Fibroblast of lung (primary cell): Measurements from ENCODE around the gene C11orf52. TPM values are rescaled to one million over a fixed set of nuclear protein-coding genes. Genes with fewer than 3 reads are reported as not detected.

ENCODE experiments used
- DNase-seq, 2 donors: peaks; one replicate each; pipeline versions ENCODE4 v3.0.0 to v3.0.0-alpha.2; 2010; ENCODE audit warnings: low read depth in 2 of 2
- H2AFZ ChIP-seq: 2 replicates; pipeline ENCODE4 v1.5.1; 2012; ENCODE audit warnings: low read length, control low read depth, inconsistent platforms
- H3K27ac ChIP-seq: 2 replicates; pipeline ENCODE4 v1.5.1; 2011; ENCODE audit warnings: low read length, control low read depth; ENCODE audit not compliant: insufficient read depth
- H3K27me3 ChIP-seq: 2 replicates; pipeline ENCODE4 v1.5.1; 2011; ENCODE audit warnings: mild to moderate bottlenecking, low read length; ENCODE audit not compliant: control insufficient read depth, insufficient read depth
- H3K36me3 ChIP-seq: 2 replicates; pipeline ENCODE4 v1.5.1; 2011; ENCODE audit warnings: low read length; ENCODE audit not compliant: control insufficient read depth, insufficient read depth
- H3K4me1 ChIP-seq: 2 replicates; pipeline ENCODE4 v1.5.1; 2011; ENCODE audit warnings: low read length; ENCODE audit not compliant: control insufficient read depth, insufficient read depth; ENCODE audit errors: extremely low read depth
- H3K4me2 ChIP-seq: 2 replicates; pipeline ENCODE4 v1.5.1; 2011; ENCODE audit warnings: low read length, control low read depth; ENCODE audit not compliant: insufficient read depth; ENCODE audit errors: extremely low read depth
- H3K4me3 ChIP-seq, 4 experiments: fragments of 200-600 bp in 1 of 4; sonication (generic) in 1 of 4; replicated peaks in 1 of 4; 2 replicates each; pipeline ENCODE4 v1.5.1; 2011 to 2016; ENCODE audit warnings: low read length in 4 of 4, low read depth in 3 of 4, mild to moderate bottlenecking in 3 of 4, control low read depth in 2 of 4, inconsistent platforms in 1 of 4, mixed read lengths in 1 of 4; ENCODE audit not compliant: insufficient read depth in 1 of 4; ENCODE audit errors: control extremely low read depth in 1 of 4
- H3K79me2 ChIP-seq: 2 replicates; pipeline ENCODE4 v1.5.1; 2012; ENCODE audit warnings: mild to moderate bottlenecking, low read length, inconsistent platforms; ENCODE audit not compliant: control insufficient read depth, insufficient read depth
- H3K9ac ChIP-seq: 2 replicates; pipeline ENCODE4 v1.5.1; 2011; ENCODE audit warnings: mild to moderate bottlenecking, low read length, control low read depth; ENCODE audit not compliant: insufficient read depth
- H3K9me3 ChIP-seq: 2 replicates; pipeline ENCODE4 v1.5.1; 2012; ENCODE audit warnings: low read depth, low read length; ENCODE audit not compliant: control insufficient read depth, insufficient read depth
- H4K20me1 ChIP-seq: 2 replicates; pipeline ENCODE4 v1.5.1; 2011; ENCODE audit warnings: low read length; ENCODE audit not compliant: control insufficient read depth, insufficient read depth; ENCODE audit errors: extremely low read depth
- CTCF ChIP-seq, 2 donors: IDR thresholded peaks in 1 of 2; conservative IDR thresholded peaks in 1 of 2; 1 replicate in 1 of 2; 2 replicates in 1 of 2; pipeline ENCODE4 v1.5.1; 2011 to 2012; ENCODE audit warnings: low read length in 2 of 2, control low read depth in 1 of 2, inconsistent platforms in 1 of 2, low read depth in 1 of 2, mild to moderate bottlenecking in 1 of 2
- EZH2 ChIP-seq: IDR thresholded peaks from 2 replicates; pipeline ENCODE4 v1.5.1; 2012; ENCODE audit warnings: low read length, control low read depth, mild to moderate bottlenecking; ENCODE audit errors: missing control alignments
- polyA plus RNA-seq, 2 donors: library from polyadenylated mRNA; depleted of rRNA in 1 of 2; stranded (reverse) in 1 of 2; unstranded in 1 of 2; fragments of >200 nt; gene quantifications; 2 replicates each; pipeline ENCODE4 v1.2.1, GENCODE V29; 2011 to 2012; ENCODE audit warnings: missing spikeins in 1 of 2
- total RNA-seq: library from RNA; depleted of rRNA; stranded (reverse); fragments of >200 nt; gene quantifications from 2 replicates; pipeline ENCODE4 v1.2.1, GENCODE V29; 2014

C11orf52 gene
- total and polyA plus RNA-seq, 2 donors (not counting 1 experiment from before 2014, with no cell fraction given) = 0.99 to 1.3 TPM

- no peak overlapping the region for H3K4me3 ChIP-seq
- H3K4me1 ChIP-seq = no peaks in the 10 kb centered on the region
- H3K27ac ChIP-seq = no peak overlapping the region
- H3K9ac ChIP-seq = no peak overlapping the region
- TF ChIP-seq CTCF (conservative IDR thresholded peaks at IDR 0.05 in 1 of 2, IDR thresholded peaks at IDR 0.05 in 1 of 2; ENCODE audit: low read depth in 1 of 2, low read length in 2 of 2) (no peak), EZH2 (no peak)
- no peak overlapping the region for H3K4me2 ChIP-seq
- DNase-seq = no peak
- no peaks in the 10 kb centered on the region for H3K36me3 ChIP-seq
- no peaks in the 10 kb centered on the region for H3K79me2 ChIP-seq
- H4K20me1 ChIP-seq = no peaks in the 10 kb centered on the region
- no peaks in the 10 kb centered on the region for H3K9me3 ChIP-seq
- no peak overlapping the region for H2AFZ ChIP-seq
- H3K27me3 ChIP-seq = no peaks in the 10 kb centered on the region
Measured at GRCh38 chr11:111969344-111969743, 50.6 kb downstream of the C11orf52 start.

GRCh38 chr11:111974446-111974845 is 55.7 kb downstream of the C11orf52 start:
- TF ChIP-seq CTCF (conservative IDR thresholded peaks at IDR 0.05 in 1 of 2, IDR thresholded peaks at IDR 0.05 in 1 of 2; ENCODE audit: low read depth in 1 of 2, low read length in 2 of 2) (no peak), EZH2 (no peak)
- H3K27ac ChIP-seq = no peak overlapping the region
- no peak overlapping the region for H3K4me2 ChIP-seq
- no peak overlapping the region for H3K9ac ChIP-seq
- H3K36me3 ChIP-seq = no peaks in the 10 kb centered on the region
- H3K4me3 ChIP-seq = no peak overlapping the region
- H3K4me1 ChIP-seq = peaks cover 3% of the 10 kb centered on the region
- H4K20me1 ChIP-seq = no peaks in the 10 kb centered on the region
- no peaks in the 10 kb centered on the region for H3K79me2 ChIP-seq
- H3K9me3 ChIP-seq = no peaks in the 10 kb centered on the region
- no peak for DNase-seq
- no peak overlapping the region for H2AFZ ChIP-seq
- no peaks in the 10 kb centered on the region for H3K27me3 ChIP-seq

- Histone ChIP-seq H3K4me2 (no peak overlapping the region), H2AFZ (no peak overlapping the region), H3K9me3 (no peaks in the 10 kb centered on the region), H3K36me3 (no peaks in the 10 kb centered on the region), H3K27ac (no peak overlapping the region), H3K4me3 (no peak overlapping the region), H4K20me1 (no peaks in the 10 kb centered on the region), H3K9ac (no peak overlapping the region), H3K79me2 (no peaks in the 10 kb centered on the region), H3K27me3 (no peaks in the 10 kb centered on the region), H3K4me1 (peaks cover 3% of the 10 kb centered on the region)
- no peak for DNase-seq
- TF ChIP-seq CTCF (conservative IDR thresholded peaks at IDR 0.05 in 1 of 2, IDR thresholded peaks at IDR 0.05 in 1 of 2; ENCODE audit: low read depth in 1 of 2, low read length in 2 of 2) (peak; percentile 14 to 27), EZH2 (no peak)
Measured at GRCh38 chr11:111975076-111975806, 56.5 kb downstream of the C11orf52 start.
